CD4-positive, alpha-beta T cell (primary cell): Measurements from ENCODE around the gene IL33. TPM values are rescaled to one million over a fixed set of nuclear protein-coding genes. Genes with fewer than 3 reads are reported as not detected.

Source experiments
- ATAC-seq: fragments of 200-7000 bp; cut with Tn5 transposase; one replicate; pipeline ENCODE4 v1.10.0; 2022; ENCODE audit warnings: mild to moderate bottlenecking; ENCODE audit not compliant: poor library complexity
- CTCF ChIA-PET: fragments of 350-600 bp; sonication (Branson Sonifier 250); formaldehyde crosslinking; loops from one replicate; lab custom pipeline; 2021; ENCODE audit warnings: antibody characterized with exemption, inconsistent platforms; lab: Charles Lee
- POLR2A ChIA-PET: fragments of 350-600 bp; sonication (Branson Sonifier 250); formaldehyde crosslinking; loops from one replicate; lab custom pipeline; 2021; ENCODE audit warnings: antibody characterized with exemption, inconsistent platforms; lab: Charles Lee
- DNase-seq, 14 experiments: peaks; one replicate each; pipeline ENCODE4 v3.0.0-alpha.2; 2013 to 2020; ENCODE audit warnings: mixed read lengths in 2 of 14
- H3K27ac ChIP-seq, 2 donors: one replicate each; pipeline versions ENCODE4 v1.5.1 to v1.7.0; 2013; ENCODE audit warnings: low read length in 2 of 2, low read depth in 1 of 2, mild to moderate bottlenecking in 1 of 2
- H3K27me3 ChIP-seq, 2 experiments: 1 replicate in 1 of 2; 2 replicates in 1 of 2; pipeline versions ENCODE4 v1.6.1 to v1.7.0; 2013; ENCODE audit warnings: low read length in 2 of 2, control low read depth in 1 of 2, mild to moderate bottlenecking in 1 of 2, moderate library complexity in 1 of 2; ENCODE audit not compliant: insufficient read depth in 2 of 2, control insufficient read depth in 1 of 2
- H3K36me3 ChIP-seq: one replicate; pipeline ENCODE4 v1.6.1; 2013; ENCODE audit warnings: low read length, control low read depth; ENCODE audit not compliant: insufficient read depth
- H3K4me1 ChIP-seq: one replicate; pipeline ENCODE4 v1.6.1; 2013; ENCODE audit warnings: low read length, control low read depth; ENCODE audit not compliant: insufficient read depth
- H3K4me3 ChIP-seq: one replicate; pipeline ENCODE4 v1.5.1; 2013; ENCODE audit warnings: mild to moderate bottlenecking, low read length, moderate library complexity
- H3K9me3 ChIP-seq, 2 experiments: 1 replicate in 1 of 2; 2 replicates in 1 of 2; pipeline versions ENCODE4 v1.6.1 to v1.7.0; 2013; ENCODE audit warnings: low read length in 2 of 2, mild to moderate bottlenecking in 2 of 2, control low read depth in 1 of 2, moderate library complexity in 1 of 2; ENCODE audit not compliant: control insufficient read depth in 1 of 2, insufficient read depth in 1 of 2
- H3K27ac Mint-ChIP-seq: one replicate; pipeline ENCODE4 v1.8.0; 2020; ENCODE audit warnings: mixed read lengths
- H3K27me3 Mint-ChIP-seq: one replicate; pipeline ENCODE4 v1.8.0; 2021; ENCODE audit warnings: mixed read lengths
- H3K36me3 Mint-ChIP-seq: one replicate; pipeline ENCODE4 v1.8.0; 2021; ENCODE audit warnings: low read depth, mixed read lengths
- H3K4me1 Mint-ChIP-seq: one replicate; pipeline ENCODE4 v1.8.0; 2021; ENCODE audit warnings: low read depth, mixed read lengths
- H3K4me3 Mint-ChIP-seq: one replicate; pipeline ENCODE4 v1.8.0; 2020; ENCODE audit warnings: mild to moderate bottlenecking, mixed read lengths
- H3K9me3 Mint-ChIP-seq: one replicate; pipeline ENCODE4 v1.8.0; 2020; ENCODE audit warnings: mixed read lengths
- intact Hi-C, 2 experiments: fragments of 100-400 bp; cut with DNase I in 1 of 2; cut with micrococcal nuclease in 1 of 2; formaldehyde crosslinking; loops; one replicate each; pipeline versions ENCODE4 v1.15.1 to v1.9.0; 2023 to 2025; cut with DNase I, micrococcal nuclease
- total RNA-seq, 174 experiments: library from RNA in 2 of 174; stranded (reverse) in 2 of 174; gene quantifications; one replicate each; pipeline ENCODE4 v1.2.3 and lab custom pipeline; 2021 to 2026
- TF ChIP-seq, protein P1 (sequence below): fragments of 200-600 bp; IDR thresholded peaks from one replicate; pipeline ENCODE4 v1.8.0; 2022; ENCODE audit warnings: antibody characterized with exemption, mild to moderate bottlenecking

The IL33 gene
- total RNA-seq, 2 experiments from 2014 or later, result not detected

DNA sequence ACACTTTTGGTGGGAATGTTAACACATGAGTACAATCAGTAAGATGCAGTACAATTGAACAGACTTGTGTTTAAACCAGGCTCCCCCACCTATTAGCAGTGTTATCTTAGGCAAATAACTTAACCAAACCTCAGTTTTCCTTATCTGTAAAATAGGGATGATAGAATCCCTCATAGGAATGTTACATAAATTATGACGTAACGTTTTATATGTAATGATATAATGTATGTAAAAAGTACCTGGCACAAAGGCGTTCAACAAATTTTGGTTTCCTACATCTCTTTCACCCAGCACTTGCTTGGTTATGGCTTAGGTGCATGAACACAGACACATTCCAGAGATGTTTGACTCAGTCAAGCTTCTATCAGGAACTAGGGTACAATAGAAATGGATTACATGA lies 26.7 kb upstream of the IL33 start:
- intact Hi-C loops, result no loop called here
- H3K4me1 Mint-ChIP-seq, result no peaks in the 10 kb centered on the region
- Histone ChIP-seq H3K27me3 (no peaks in the 10 kb centered on the region), H3K9me3 (no peaks in the 10 kb centered on the region), H3K4me1 (no peaks in the 10 kb centered on the region), H3K27ac (no peak overlapping the region), H3K4me3 (no peak overlapping the region), H3K36me3 (no peaks in the 10 kb centered on the region)
- H3K27ac Mint-ChIP-seq, result no peak overlapping the region
- DNase-seq, result no peak
- H3K4me3 Mint-ChIP-seq, result no peak overlapping the region
- POLR2A ChIA-PET, result no interaction called here
- H3K36me3 Mint-ChIP-seq, result no peaks in the 10 kb centered on the region
- H3K27me3 Mint-ChIP-seq, result peaks cover 39% of the 10 kb centered on the region
- CTCF ChIA-PET, result no interaction called here
- TF ChIP-seq, protein P1, sequence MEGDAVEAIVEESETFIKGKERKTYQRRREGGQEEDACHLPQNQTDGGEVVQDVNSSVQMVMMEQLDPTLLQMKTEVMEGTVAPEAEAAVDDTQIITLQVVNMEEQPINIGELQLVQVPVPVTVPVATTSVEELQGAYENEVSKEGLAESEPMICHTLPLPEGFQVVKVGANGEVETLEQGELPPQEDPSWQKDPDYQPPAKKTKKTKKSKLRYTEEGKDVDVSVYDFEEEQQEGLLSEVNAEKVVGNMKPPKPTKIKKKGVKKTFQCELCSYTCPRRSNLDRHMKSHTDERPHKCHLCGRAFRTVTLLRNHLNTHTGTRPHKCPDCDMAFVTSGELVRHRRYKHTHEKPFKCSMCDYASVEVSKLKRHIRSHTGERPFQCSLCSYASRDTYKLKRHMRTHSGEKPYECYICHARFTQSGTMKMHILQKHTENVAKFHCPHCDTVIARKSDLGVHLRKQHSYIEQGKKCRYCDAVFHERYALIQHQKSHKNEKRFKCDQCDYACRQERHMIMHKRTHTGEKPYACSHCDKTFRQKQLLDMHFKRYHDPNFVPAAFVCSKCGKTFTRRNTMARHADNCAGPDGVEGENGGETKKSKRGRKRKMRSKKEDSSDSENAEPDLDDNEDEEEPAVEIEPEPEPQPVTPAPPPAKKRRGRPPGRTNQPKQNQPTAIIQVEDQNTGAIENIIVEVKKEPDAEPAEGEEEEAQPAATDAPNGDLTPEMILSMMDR, result no peak
- H3K9me3 Mint-ChIP-seq, result no peaks in the 10 kb centered on the region
- ATAC-seq, result no peak

DNA sequence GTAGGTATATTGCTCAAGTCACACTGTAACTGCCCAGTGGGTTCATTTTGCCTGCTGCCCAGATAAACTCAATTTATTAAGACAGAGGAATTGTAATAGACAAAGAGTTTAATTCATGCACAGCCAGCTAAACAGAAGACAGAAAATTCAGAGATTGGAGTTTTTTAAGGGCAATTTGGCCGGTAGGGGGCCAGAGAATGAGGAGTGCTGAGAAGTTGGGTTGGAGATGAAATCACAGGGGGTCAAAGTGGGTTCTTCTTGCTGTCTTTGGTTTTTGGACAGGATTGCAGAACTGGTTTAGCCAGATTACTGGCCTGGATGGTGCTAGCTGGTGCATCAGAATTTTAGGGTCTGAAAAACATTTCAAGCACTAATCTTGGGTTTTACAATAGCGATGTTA lies 20.7 kb upstream of the IL33 start:
- Mint-ChIP-seq H3K4me3 (no peak overlapping the region), H3K27me3 (peaks cover 33% of the 10 kb centered on the region), H3K9me3 (no peaks in the 10 kb centered on the region), H3K4me1 (no peaks in the 10 kb centered on the region), H3K27ac (no peak overlapping the region), H3K36me3 (no peaks in the 10 kb centered on the region)
- DNase-seq (no peak), ATAC-seq (no peak)
- no peaks in the 10 kb centered on the region for H3K9me3 ChIP-seq
- TF ChIP-seq, protein P1, result no peak
- ChIA-PET CTCF (interaction anchor here (1.2 kb wide), 1 partner anchor 12 kb away, joined by 3 read pairs; no protein-coding TSS in a partner anchor), POLR2A (no interaction called here)
- no peak overlapping the region for H3K4me3 ChIP-seq
- H3K4me1 ChIP-seq, result no peaks in the 10 kb centered on the region
- H3K36me3 ChIP-seq, result no peaks in the 10 kb centered on the region
- no peak overlapping the region for H3K27ac ChIP-seq
- intact Hi-C loops, result no loop called here
- H3K27me3 ChIP-seq, result peaks cover 3 to 12% of the 10 kb centered on the region in 2 experiments

DNA sequence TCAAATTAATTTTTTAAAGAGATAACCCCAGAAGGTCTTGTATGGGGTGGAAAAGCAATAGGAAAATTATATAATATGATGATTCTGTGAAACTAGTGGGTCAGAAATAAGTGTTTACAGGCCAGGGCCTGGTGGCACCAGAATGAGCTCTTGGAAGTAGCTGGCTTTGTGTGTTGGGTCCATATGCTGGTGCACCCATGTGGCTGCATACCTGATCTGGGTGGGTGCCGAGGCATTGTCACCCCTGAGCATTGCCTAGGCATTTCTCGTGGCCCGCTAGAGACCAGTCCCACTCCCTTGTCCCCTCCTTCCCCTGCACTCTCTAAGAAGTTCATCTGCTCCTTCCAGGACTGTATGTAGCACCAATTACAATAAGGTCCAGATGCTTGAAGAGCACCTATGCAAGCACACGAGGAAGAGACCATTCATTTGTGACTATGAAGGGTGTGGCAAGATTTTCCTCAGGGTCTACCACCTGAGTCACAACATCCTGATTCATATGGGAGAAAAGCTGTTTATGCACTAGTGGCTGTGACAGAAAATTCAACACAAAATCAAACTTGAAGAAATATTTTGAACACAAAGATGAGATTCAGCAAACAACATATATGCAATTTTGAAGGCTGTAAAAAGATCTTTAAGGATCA lies 19.8 kb upstream of the IL33 start:
- Histone ChIP-seq H3K27me3 (peaks cover 3 to 12% of the 10 kb centered on the region in 2 experiments), H3K36me3 (no peaks in the 10 kb centered on the region), H3K4me1 (no peaks in the 10 kb centered on the region), H3K9me3 (no peaks in the 10 kb centered on the region), H3K27ac (no peak overlapping the region), H3K4me3 (no peak overlapping the region)
- H3K4me1 Mint-ChIP-seq, result no peaks in the 10 kb centered on the region
- TF ChIP-seq, protein P1, result no peak
- CTCF ChIA-PET, result no interaction called here
- intact Hi-C loops, result no loop called here
- no peaks in the 10 kb centered on the region for H3K9me3 Mint-ChIP-seq
- no peaks in the 10 kb centered on the region for H3K36me3 Mint-ChIP-seq
- ATAC-seq (no peak), DNase-seq (no peak)
- POLR2A ChIA-PET, result interaction anchor here (0.6 kb wide), 1 partner anchor 10 kb away, joined by 4 read pairs; no protein-coding TSS in a partner anchor
- peaks cover 42% of the 10 kb centered on the region for H3K27me3 Mint-ChIP-seq
- H3K27ac Mint-ChIP-seq, result no peak overlapping the region
- no peak overlapping the region for H3K4me3 Mint-ChIP-seq
